ENCODE data around the gene CDK5. TPM values are rescaled to one million over a fixed set of nuclear protein-coding genes. Genes with fewer than 3 reads are reported as not detected.

CDK5 gene
- polyA plus RNA-seq, 1 donor from 2014 or later = 88.3 TPM

- Histone ChIP-seq H4K20me1 (ENCODE audit: insufficient read depth) (peaks cover 30% of the 10 kb centered on the region), H3K9ac (ENCODE audit: low read length) (peak within 1 kb of the TSS; percentile 94), H2AFZ (ENCODE audit: low read depth, low read length) (peak within 1 kb of the TSS; percentile 21), H3K27ac (ENCODE audit: low read length) (peak within 1 kb of the TSS; percentile 62), H3K36me3 (ENCODE audit: insufficient read depth, low read length) (no peaks in the 10 kb centered on the region), H3K9me3 (ENCODE audit: low read length) (no peaks in the 10 kb centered on the region), H3K79me2 (replicated peaks; ENCODE audit: insufficient read depth, low read length) (peaks cover 32% of the 10 kb centered on the region), H3K9me2 (ENCODE audit: insufficient read depth, low read length) (no peaks in the 10 kb centered on the region), H3K4me2 (ENCODE audit: low read length) (peak within 1 kb of the TSS; percentile 55), H3K4me3 (ENCODE audit: low read length) (peak within 1 kb of the TSS; percentile 91), H3F3A (ENCODE audit: insufficient read depth, low read length, poor library complexity, severe bottlenecking) (peaks cover 3% of the 10 kb centered on the region), H3K27me3 (ENCODE audit: insufficient read depth, low read depth, low read length) (no peaks in the 10 kb centered on the region)
- TF ChIP-seq MXI1 (conservative IDR thresholded peaks at IDR 0.05; ENCODE audit: poor library complexity, severe bottlenecking) (no peak), POLR2AphosphoS5 (IDR thresholded peaks at IDR 0.05) (peak; percentile 93), EP300 (conservative IDR thresholded peaks at IDR 0.05; ENCODE audit: poor library complexity, severe bottlenecking) (peak; percentile 33), SMC3 (conservative IDR thresholded peaks at IDR 0.05; ENCODE audit: poor library complexity) (no peak)
Observed at GRCh38 chr7:151085691-151086620, 28.3 kb upstream of the CDK5 start, which contains the start of gene AGAP3. Gene AGAP3, plus strand, starts transcription at chr7:151086475. Its CDS starts 267 bp downstream, at chr7:151086742.

- no peak for TF ChIP-seq RAD21 (conservative IDR thresholded peaks at IDR 0.05)
- TF ChIP-seq REST (IDR thresholded peaks at IDR 0.05; ENCODE audit: borderline replicate concordance) = no peak
- TF ChIP-seq SMC3 (conservative IDR thresholded peaks at IDR 0.05; ENCODE audit: poor library complexity) = no peak
- no peak for TF ChIP-seq EZH2 (IDR thresholded peaks at IDR 0.05; ENCODE audit: borderline replicate concordance, insufficient read depth, low read length, poor library complexity, severe bottlenecking)
- TF ChIP-seq TAF1 (IDR thresholded peaks at IDR 0.05; ENCODE audit: low read depth) = no peak
- no peak for TF ChIP-seq EP300 (conservative IDR thresholded peaks at IDR 0.05; ENCODE audit: poor library complexity, severe bottlenecking)
- TF ChIP-seq MXI1 (conservative IDR thresholded peaks at IDR 0.05; ENCODE audit: poor library complexity, severe bottlenecking) = no peak
- TF ChIP-seq CTCF (IDR thresholded peaks at IDR 0.05; ENCODE audit: poor library complexity, severe bottlenecking) = no peak
- no peak for TF ChIP-seq POLR2AphosphoS5 (IDR thresholded peaks at IDR 0.05)
- H3K36me3 ChIP-seq (ENCODE audit: insufficient read depth, low read length) = no peaks in the 10 kb centered on the region
- peaks cover 27% of the 10 kb centered on the region for H3K79me2 ChIP-seq (replicated peaks; ENCODE audit: insufficient read depth, low read length)
- peak overlapping the region; percentile 76 for H3K9ac ChIP-seq (ENCODE audit: low read length)
- H3K9me3 ChIP-seq (ENCODE audit: low read length) = no peaks in the 10 kb centered on the region
- H3K27ac ChIP-seq (ENCODE audit: low read length) = peak overlapping the region; percentile 12
- no peak overlapping the region for H2AFZ ChIP-seq (ENCODE audit: low read depth, low read length)
- H3K4me3 ChIP-seq (ENCODE audit: low read length) = peak overlapping the region; percentile 67
- H3K4me2 ChIP-seq (ENCODE audit: low read length) = peak overlapping the region; percentile 54
- H3F3A ChIP-seq (ENCODE audit: insufficient read depth, low read length, poor library complexity, severe bottlenecking) = peaks cover 3% of the 10 kb centered on the region
- H4K20me1 ChIP-seq (ENCODE audit: insufficient read depth) = peaks cover 27% of the 10 kb centered on the region
- no peaks in the 10 kb centered on the region for H3K9me2 ChIP-seq (ENCODE audit: insufficient read depth, low read length)
- H3K27me3 ChIP-seq (ENCODE audit: insufficient read depth, low read depth, low read length) = no peaks in the 10 kb centered on the region
Observed at GRCh38 chr7:151085329-151085690, 27.6 kb upstream of the CDK5 start.
